ENCODE results near the gene PRKCZ. TPM values are rescaled to one million over a fixed set of nuclear protein-coding genes. Genes with fewer than 3 reads are reported as not detected.

Gene PRKCZ
- total RNA-seq, 1 experiment from 2014 or later: 45.9 TPM

DNA sequence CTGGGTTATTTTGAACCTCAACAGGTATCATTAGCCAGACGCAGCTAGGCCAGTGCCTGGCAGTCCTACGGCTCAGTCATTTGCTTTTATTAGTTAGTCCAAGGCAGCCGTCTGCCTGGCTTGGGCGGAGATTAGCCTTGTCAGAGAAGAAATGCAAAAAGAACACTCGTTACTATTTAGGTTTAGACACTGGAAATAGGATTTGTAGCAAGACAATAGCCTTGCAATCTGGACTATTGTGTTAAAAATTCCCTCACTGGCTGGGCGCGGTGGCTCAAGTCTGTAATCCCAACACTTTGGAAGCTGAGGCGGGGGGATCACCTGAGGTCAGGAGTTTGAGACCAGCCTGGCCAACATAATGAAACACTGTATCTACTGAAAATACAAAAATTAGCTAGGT is 11.0 kb upstream of the PRKCZ start:
- ChIA-PET POLR2A (no interaction called here), CTCF (interaction anchor here (1.3 kb wide), 1 partner anchor 79 kb away, joined by 3 read pairs; no protein-coding TSS in a partner anchor)
- Mint-ChIP-seq H3K27ac (ENCODE audit: unreplicated experiment) (no peak overlapping the region), H3K27me3 (ENCODE audit: insufficient read depth, unreplicated experiment) (no peaks in the 10 kb centered on the region), H3K4me3 (ENCODE audit: unreplicated experiment) (no peak overlapping the region), H3K36me3 (ENCODE audit: insufficient read depth, unreplicated experiment) (no peaks in the 10 kb centered on the region), H3K4me1 (ENCODE audit: low read depth, unreplicated experiment) (no peaks in the 10 kb centered on the region), H3K9me3 (ENCODE audit: unreplicated experiment) (no peaks in the 10 kb centered on the region)
- Histone ChIP-seq H3K4me3 (ENCODE audit: low read depth, low read length) (no peak overlapping the region), H3K36me3 (ENCODE audit: control insufficient read depth, insufficient read depth, low read length) (no peaks in the 10 kb centered on the region), H3K27me3 (replicated peaks; ENCODE audit: control insufficient read depth, insufficient read depth, low read length) (no peaks in the 10 kb centered on the region), H3K9me3 (no peaks in the 10 kb centered on the region), H3K4me1 (no peaks in the 10 kb centered on the region)
- DNase-seq: no peak
- intact Hi-C loops (cut with micrococcal nuclease; ENCODE audit: unreplicated experiment): no loop called here
- TF ChIP-seq, protein P1, sequence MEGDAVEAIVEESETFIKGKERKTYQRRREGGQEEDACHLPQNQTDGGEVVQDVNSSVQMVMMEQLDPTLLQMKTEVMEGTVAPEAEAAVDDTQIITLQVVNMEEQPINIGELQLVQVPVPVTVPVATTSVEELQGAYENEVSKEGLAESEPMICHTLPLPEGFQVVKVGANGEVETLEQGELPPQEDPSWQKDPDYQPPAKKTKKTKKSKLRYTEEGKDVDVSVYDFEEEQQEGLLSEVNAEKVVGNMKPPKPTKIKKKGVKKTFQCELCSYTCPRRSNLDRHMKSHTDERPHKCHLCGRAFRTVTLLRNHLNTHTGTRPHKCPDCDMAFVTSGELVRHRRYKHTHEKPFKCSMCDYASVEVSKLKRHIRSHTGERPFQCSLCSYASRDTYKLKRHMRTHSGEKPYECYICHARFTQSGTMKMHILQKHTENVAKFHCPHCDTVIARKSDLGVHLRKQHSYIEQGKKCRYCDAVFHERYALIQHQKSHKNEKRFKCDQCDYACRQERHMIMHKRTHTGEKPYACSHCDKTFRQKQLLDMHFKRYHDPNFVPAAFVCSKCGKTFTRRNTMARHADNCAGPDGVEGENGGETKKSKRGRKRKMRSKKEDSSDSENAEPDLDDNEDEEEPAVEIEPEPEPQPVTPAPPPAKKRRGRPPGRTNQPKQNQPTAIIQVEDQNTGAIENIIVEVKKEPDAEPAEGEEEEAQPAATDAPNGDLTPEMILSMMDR (IDR thresholded peaks at IDR 0.05; ENCODE audit: insufficient read depth in 1 of 2, low read depth in 1 of 2, low read length in 1 of 2, severe bottlenecking in 1 of 2, unreplicated experiment in 1 of 2): no peak
- BruUV-seq (replicated peaks): no TSS peak

DNA sequence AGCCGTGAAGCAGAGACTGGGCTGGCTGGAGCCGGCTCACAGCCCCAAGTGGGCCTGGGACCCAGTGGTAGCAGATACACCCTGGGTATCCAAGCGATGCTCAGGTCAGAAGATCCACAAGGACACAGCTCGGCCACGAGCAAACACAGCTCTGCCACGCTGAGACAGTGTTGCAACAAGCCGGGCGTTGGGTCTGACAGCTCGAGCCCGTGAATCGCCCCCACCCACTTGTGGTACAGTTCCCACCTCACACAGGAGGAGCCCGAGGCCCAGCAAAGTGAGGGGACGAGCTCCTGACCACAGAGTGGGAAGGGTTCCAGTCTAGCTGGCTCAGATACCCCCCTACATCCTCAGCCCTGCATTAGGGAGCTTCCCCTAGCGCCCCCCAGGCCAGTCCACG is 8.9 kb upstream of the PRKCZ start:
- no peaks in the 10 kb centered on the region for H3K4me1 Mint-ChIP-seq (ENCODE audit: low read depth, unreplicated experiment)
- H3K9me3 ChIP-seq: no peaks in the 10 kb centered on the region
- no peaks in the 10 kb centered on the region for H3K9me3 Mint-ChIP-seq (ENCODE audit: unreplicated experiment)
- ChIA-PET CTCF (no interaction called here), POLR2A (no interaction called here)
- no peaks in the 10 kb centered on the region for H3K27me3 Mint-ChIP-seq (ENCODE audit: insufficient read depth, unreplicated experiment)
- H3K4me1 ChIP-seq: peaks cover 7% of the 10 kb centered on the region
- no peak overlapping the region for H3K27ac Mint-ChIP-seq (ENCODE audit: unreplicated experiment)
- no peaks in the 10 kb centered on the region for H3K36me3 Mint-ChIP-seq (ENCODE audit: insufficient read depth, unreplicated experiment)
- no peak overlapping the region for H3K4me3 ChIP-seq (ENCODE audit: low read depth, low read length)
- H3K4me3 Mint-ChIP-seq (ENCODE audit: unreplicated experiment): no peak overlapping the region
- intact Hi-C loops (cut with micrococcal nuclease; ENCODE audit: unreplicated experiment): no loop called here
- no peaks in the 10 kb centered on the region for H3K36me3 ChIP-seq (ENCODE audit: control insufficient read depth, insufficient read depth, low read length)
- BruUV-seq (replicated peaks): no TSS peak
- H3K27me3 ChIP-seq (replicated peaks; ENCODE audit: control insufficient read depth, insufficient read depth, low read length): no peaks in the 10 kb centered on the region
- DNase-seq: no peak
- TF ChIP-seq, protein P1 (IDR thresholded peaks at IDR 0.05; ENCODE audit: insufficient read depth in 1 of 2, low read depth in 1 of 2, low read length in 1 of 2, severe bottlenecking in 1 of 2, unreplicated experiment in 1 of 2): no peak

DNA sequence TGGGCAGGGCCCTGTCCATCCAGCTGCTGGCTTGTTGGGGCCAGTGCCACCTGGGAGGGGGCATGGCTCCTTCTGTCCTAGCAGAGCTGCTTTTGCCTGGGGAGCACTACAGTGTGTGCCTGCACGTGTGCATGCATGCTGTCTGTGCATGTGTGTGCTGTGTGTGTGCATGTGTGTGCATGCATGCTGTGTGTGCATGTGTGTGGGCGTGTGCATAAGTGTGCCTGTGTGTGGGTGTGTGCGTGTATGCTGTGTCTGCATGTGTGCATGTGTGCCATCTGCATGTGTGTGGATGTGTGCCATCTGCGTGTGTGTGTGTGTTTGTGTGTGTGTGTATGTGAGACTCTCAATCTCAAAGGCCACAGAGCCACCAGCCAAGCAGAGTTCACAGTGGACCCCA is 8.3 kb upstream of the PRKCZ start:
- H3K4me1 Mint-ChIP-seq (ENCODE audit: low read depth, unreplicated experiment): no peaks in the 10 kb centered on the region
- H3K36me3 ChIP-seq (ENCODE audit: control insufficient read depth, insufficient read depth, low read length): no peaks in the 10 kb centered on the region
- no peak overlapping the region for H3K4me3 ChIP-seq (ENCODE audit: low read depth, low read length)
- intact Hi-C loops (cut with micrococcal nuclease; ENCODE audit: unreplicated experiment): no loop called here
- CTCF ChIA-PET: no interaction called here
- BruUV-seq (replicated peaks): no TSS peak
- no peak overlapping the region for H3K4me3 Mint-ChIP-seq (ENCODE audit: unreplicated experiment)
- peaks cover 7% of the 10 kb centered on the region for H3K4me1 ChIP-seq
- H3K9me3 Mint-ChIP-seq (ENCODE audit: unreplicated experiment): no peaks in the 10 kb centered on the region
- no peaks in the 10 kb centered on the region for H3K27me3 ChIP-seq (replicated peaks; ENCODE audit: control insufficient read depth, insufficient read depth, low read length)
- POLR2A ChIA-PET: no interaction called here
- no peaks in the 10 kb centered on the region for H3K9me3 ChIP-seq
- no peaks in the 10 kb centered on the region for H3K36me3 Mint-ChIP-seq (ENCODE audit: insufficient read depth, unreplicated experiment)
- DNase-seq: no peak
- TF ChIP-seq, protein P1 (IDR thresholded peaks at IDR 0.05; ENCODE audit: insufficient read depth in 1 of 2, low read depth in 1 of 2, low read length in 1 of 2, severe bottlenecking in 1 of 2, unreplicated experiment in 1 of 2): no peak
- no peak overlapping the region for H3K27ac Mint-ChIP-seq (ENCODE audit: unreplicated experiment)
- H3K27me3 Mint-ChIP-seq (ENCODE audit: insufficient read depth, unreplicated experiment): no peaks in the 10 kb centered on the region
